GM12878 (cell line): ENCODE measurements around the gene PROCA1. TPM values are rescaled to one million over a fixed set of nuclear protein-coding genes. Genes with fewer than 3 reads are reported as not detected.
A peak's percentile ranks its signal among the peaks of the same experiment; 100 is the strongest.

ENCODE experiments used
- CREM ChIP-seq: IDR thresholded peaks from 2 replicates; pipeline ENCODE4 v1.6.1; 2014; ENCODE audit warnings: antibody characterized with exemption, low read depth
- DPF2 ChIP-seq: fragments of 450-650 bp; IDR thresholded peaks from 2 replicates; pipeline ENCODE4 v1.6.1; 2017; ENCODE audit warnings: mild to moderate bottlenecking
- GABPA ChIP-seq: IDR thresholded peaks from 2 replicates; pipeline ENCODE4 v1.6.1; 2014; ENCODE audit warnings: antibody characterized with exemption, low read depth, mild to moderate bottlenecking, inconsistent platforms
- HCFC1 ChIP-seq: fragments of 150-350 bp; IDR thresholded peaks from 2 replicates; pipeline ENCODE4 v1.6.1; 2014; ENCODE audit warnings: low read length
- HDAC6 ChIP-seq: fragments of 200-600 bp; sonication (generic); IDR thresholded peaks from one replicate; pipeline ENCODE4 v1.8.0; 2017; ENCODE audit warnings: antibody characterized with exemption; ENCODE audit not compliant: unreplicated experiment
- IKZF2 ChIP-seq, 2 experiments: fragments of 450-650 bp; IDR thresholded peaks; 2 replicates each; pipeline ENCODE4 v1.6.1; 2017; ENCODE audit warnings: mild to moderate bottlenecking in 2 of 2, moderate library complexity in 2 of 2
- KAT2A ChIP-seq: conservative IDR thresholded peaks from 2 replicates; pipeline ENCODE4 v1.6.1; 2011; ENCODE audit warnings: low read depth, low read length; ENCODE audit not compliant: control insufficient read depth
- KLF5 ChIP-seq: fragments of 450-650 bp; IDR thresholded peaks from 2 replicates; pipeline ENCODE4 v1.6.1; 2014; ENCODE audit warnings: mild to moderate bottlenecking; ENCODE audit not compliant: partially characterized antibody
- MEF2A ChIP-seq: IDR thresholded peaks from 2 replicates; pipeline ENCODE4 v1.6.1; 2011; ENCODE audit warnings: low read depth, mild to moderate bottlenecking, low read length, moderate library complexity; ENCODE audit not compliant: insufficient read depth
- MLLT1 ChIP-seq: fragments of 450-650 bp; IDR thresholded peaks from 2 replicates; pipeline ENCODE4 v1.6.1; 2016; ENCODE audit warnings: mild to moderate bottlenecking
- MTA2 ChIP-seq: fragments of 450-650 bp; IDR thresholded peaks from 2 replicates; pipeline ENCODE4 v1.6.1; 2016; ENCODE audit warnings: low read depth, mild to moderate bottlenecking, moderate library complexity
- MTA3 ChIP-seq: IDR thresholded peaks from 2 replicates; pipeline ENCODE4 v1.6.1; 2012; ENCODE audit warnings: low read length, inconsistent platforms, borderline replicate concordance
- MYB ChIP-seq: fragments of 150-350 bp; IDR thresholded peaks from 2 replicates; pipeline ENCODE4 v1.6.1; 2014; ENCODE audit warnings: mild to moderate bottlenecking, low read depth, low read length, borderline replicate concordance
- NFYB ChIP-seq: IDR thresholded peaks from 2 replicates; pipeline ENCODE4 v1.6.1; 2011; ENCODE audit warnings: low read depth, mild to moderate bottlenecking, low read length, improper control_type of control experiment, moderate library complexity; ENCODE audit not compliant: insufficient read depth
- RB1 ChIP-seq: fragments of 450-650 bp; formaldehyde crosslinking; IDR thresholded peaks from 2 replicates; pipeline ENCODE4 v1.6.1; 2017; ENCODE audit warnings: mild to moderate bottlenecking, borderline replicate concordance
- RFX5 ChIP-seq: IDR thresholded peaks from 2 replicates; pipeline ENCODE4 v1.6.1; 2011; ENCODE audit warnings: low read depth, low read length, improper control_type of control experiment
- SMAD1 ChIP-seq: fragments of 450-650 bp; IDR thresholded peaks from 2 replicates; pipeline ENCODE4 v1.6.1; 2018; ENCODE audit warnings: mild to moderate bottlenecking, low read depth; ENCODE audit not compliant: partially characterized antibody
- SPI1 ChIP-seq: IDR thresholded peaks from 2 replicates; pipeline ENCODE4 v1.6.1; 2011; ENCODE audit warnings: low read depth, mild to moderate bottlenecking, low read length, moderate library complexity, borderline replicate concordance; ENCODE audit not compliant: insufficient read depth
- SUZ12 ChIP-seq: fragments of 200-600 bp; sonication (generic); IDR thresholded peaks from one replicate; pipeline ENCODE4 v1.6.1; 2018; ENCODE audit warnings: antibody characterized with exemption, mild to moderate bottlenecking; ENCODE audit not compliant: unreplicated experiment
- WRNIP1 ChIP-seq: IDR thresholded peaks from 2 replicates; pipeline ENCODE4 v1.6.1; 2011; ENCODE audit warnings: low read depth, low read length, improper control_type of control experiment, borderline replicate concordance
- polyA plus RNA-seq, 11 experiments: library from polyadenylated mRNA; depleted of rRNA in 4 of 11; unstranded in 6 of 11; stranded (reverse) in 5 of 11; fragments of >200 nt; fragmentation: Nextera tagmentation in 4 of 11; fragmentation: Illumina TruSeq in 1 of 11; extraction: Ambion mirVana in 4 of 11; extraction: Trizol in 1 of 11; gene quantifications; 1 replicate in 1 of 11; 2 replicates in 10 of 11; pipeline versions ENCODE4 v1.2.1 to v1.2.3, GENCODE V29; 2011 to 2016; ENCODE audit warnings: inconsistent platforms in 2 of 11, missing spikeins in 2 of 11, low read depth in 1 of 11
- total RNA-seq, 4 experiments: library from RNA; depleted of rRNA in 3 of 4; stranded (reverse); fragments of >200 nt in 3 of 4; fragmentation: Illumina TruSeq in 1 of 4; extraction: Trizol in 1 of 4; gene quantifications; 2 replicates each; pipeline versions ENCODE4 v1.2.1 to v1.2.3, GENCODE V29; 2013 to 2021
- TF ChIP-seq, protein P1 (sequence below): fragments of 450-650 bp; IDR thresholded peaks from 2 replicates; pipeline ENCODE4 v1.6.1; 2017; ENCODE audit warnings: mild to moderate bottlenecking, moderate library complexity
- TF ChIP-seq, protein P2 (sequence below): fragments of 450-650 bp; formaldehyde crosslinking; IDR thresholded peaks from 2 replicates; pipeline ENCODE4 v1.4.0; 2020; ENCODE audit warnings: mild to moderate bottlenecking, moderate library complexity

Gene PROCA1
- total and polyA plus RNA-seq, 10 of the 15 experiments (the other 5 are each of a cell fraction or from before 2014, with no cell fraction given): 0.35 to 4.8 (median 1.4) TPM

GRCh38 chr17:28710861-28711722 lies 596 bp downstream of the PROCA1 start (continued):
- TF ChIP-seq MTA2: no peak
- no peak for TF ChIP-seq IKZF2 (IDR thresholded peaks at IDR 0.05)
- TF ChIP-seq NFYB: peak; percentile 84
- no peak for TF ChIP-seq SMAD1
- no peak for TF ChIP-seq SPI1
- TF ChIP-seq KLF5: no peak
- TF ChIP-seq MEF2A: no peak
- no peak for TF ChIP-seq RFX5
- TF ChIP-seq, protein P1, sequence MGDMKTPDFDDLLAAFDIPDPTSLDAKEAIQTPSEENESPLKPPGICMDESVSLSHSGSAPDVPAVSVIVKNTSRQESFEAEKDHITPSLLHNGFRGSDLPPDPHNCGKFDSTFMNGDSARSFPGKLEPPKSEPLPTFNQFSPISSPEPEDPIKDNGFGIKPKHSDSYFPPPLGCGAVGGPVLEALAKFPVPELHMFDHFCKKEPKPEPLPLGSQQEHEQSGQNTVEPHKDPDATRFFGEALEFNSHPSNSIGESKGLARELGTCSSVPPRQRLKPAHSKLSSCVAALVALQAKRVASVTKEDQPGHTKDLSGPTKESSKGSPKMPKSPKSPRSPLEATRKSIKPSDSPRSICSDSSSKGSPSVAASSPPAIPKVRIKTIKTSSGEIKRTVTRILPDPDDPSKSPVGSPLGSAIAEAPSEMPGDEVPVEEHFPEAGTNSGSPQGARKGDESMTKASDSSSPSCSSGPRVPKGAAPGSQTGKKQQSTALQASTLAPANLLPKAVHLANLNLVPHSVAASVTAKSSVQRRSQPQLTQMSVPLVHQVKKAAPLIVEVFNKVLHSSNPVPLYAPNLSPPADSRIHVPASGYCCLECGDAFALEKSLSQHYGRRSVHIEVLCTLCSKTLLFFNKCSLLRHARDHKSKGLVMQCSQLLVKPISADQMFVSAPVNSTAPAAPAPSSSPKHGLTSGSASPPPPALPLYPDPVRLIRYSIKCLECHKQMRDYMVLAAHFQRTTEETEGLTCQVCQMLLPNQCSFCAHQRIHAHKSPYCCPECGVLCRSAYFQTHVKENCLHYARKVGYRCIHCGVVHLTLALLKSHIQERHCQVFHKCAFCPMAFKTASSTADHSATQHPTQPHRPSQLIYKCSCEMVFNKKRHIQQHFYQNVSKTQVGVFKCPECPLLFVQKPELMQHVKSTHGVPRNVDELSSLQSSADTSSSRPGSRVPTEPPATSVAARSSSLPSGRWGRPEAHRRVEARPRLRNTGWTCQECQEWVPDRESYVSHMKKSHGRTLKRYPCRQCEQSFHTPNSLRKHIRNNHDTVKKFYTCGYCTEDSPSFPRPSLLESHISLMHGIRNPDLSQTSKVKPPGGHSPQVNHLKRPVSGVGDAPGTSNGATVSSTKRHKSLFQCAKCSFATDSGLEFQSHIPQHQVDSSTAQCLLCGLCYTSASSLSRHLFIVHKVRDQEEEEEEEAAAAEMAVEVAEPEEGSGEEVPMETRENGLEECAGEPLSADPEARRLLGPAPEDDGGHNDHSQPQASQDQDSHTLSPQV: no peak
- TF ChIP-seq MYB: no peak
- no peak for TF ChIP-seq HDAC6
- TF ChIP-seq, protein P2, sequence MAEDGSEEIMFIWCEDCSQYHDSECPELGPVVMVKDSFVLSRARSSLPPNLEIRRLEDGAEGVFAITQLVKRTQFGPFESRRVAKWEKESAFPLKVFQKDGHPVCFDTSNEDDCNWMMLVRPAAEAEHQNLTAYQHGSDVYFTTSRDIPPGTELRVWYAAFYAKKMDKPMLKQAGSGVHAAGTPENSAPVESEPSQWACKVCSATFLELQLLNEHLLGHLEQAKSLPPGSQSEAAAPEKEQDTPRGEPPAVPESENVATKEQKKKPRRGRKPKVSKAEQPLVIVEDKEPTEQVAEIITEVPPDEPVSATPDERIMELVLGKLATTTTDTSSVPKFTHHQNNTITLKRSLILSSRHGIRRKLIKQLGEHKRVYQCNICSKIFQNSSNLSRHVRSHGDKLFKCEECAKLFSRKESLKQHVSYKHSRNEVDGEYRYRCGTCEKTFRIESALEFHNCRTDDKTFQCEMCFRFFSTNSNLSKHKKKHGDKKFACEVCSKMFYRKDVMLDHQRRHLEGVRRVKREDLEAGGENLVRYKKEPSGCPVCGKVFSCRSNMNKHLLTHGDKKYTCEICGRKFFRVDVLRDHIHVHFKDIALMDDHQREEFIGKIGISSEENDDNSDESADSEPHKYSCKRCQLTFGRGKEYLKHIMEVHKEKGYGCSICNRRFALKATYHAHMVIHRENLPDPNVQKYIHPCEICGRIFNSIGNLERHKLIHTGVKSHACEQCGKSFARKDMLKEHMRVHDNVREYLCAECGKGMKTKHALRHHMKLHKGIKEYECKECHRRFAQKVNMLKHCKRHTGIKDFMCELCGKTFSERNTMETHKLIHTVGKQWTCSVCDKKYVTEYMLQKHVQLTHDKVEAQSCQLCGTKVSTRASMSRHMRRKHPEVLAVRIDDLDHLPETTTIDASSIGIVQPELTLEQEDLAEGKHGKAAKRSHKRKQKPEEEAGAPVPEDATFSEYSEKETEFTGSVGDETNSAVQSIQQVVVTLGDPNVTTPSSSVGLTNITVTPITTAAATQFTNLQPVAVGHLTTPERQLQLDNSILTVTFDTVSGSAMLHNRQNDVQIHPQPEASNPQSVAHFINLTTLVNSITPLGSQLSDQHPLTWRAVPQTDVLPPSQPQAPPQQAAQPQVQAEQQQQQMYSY (CRISPR knock-in tag): no peak
- TF ChIP-seq KAT2A: no peak
- no peak for TF ChIP-seq DPF2
- TF ChIP-seq RB1: peak; percentile 59; the same call in 1 of the 2 replicates
- TF ChIP-seq MLLT1: no peak
- no peak for TF ChIP-seq GABPA
- no peak for TF ChIP-seq MTA3
- no peak for TF ChIP-seq SUZ12
- TF ChIP-seq HCFC1: no peak
- TF ChIP-seq CREM: no peak
- TF ChIP-seq WRNIP1: no peak
